ENCODE data around the gene GOLGA8B. TPM values are rescaled to one million over a fixed set of nuclear protein-coding genes. Genes with fewer than 3 reads are reported as not detected.
"Not testable (repeated sequence)": the region's sequence is repeated elsewhere in the genome, so short reads cannot be mapped to it uniquely, and the experiment has no call there.

Gene GOLGA8B
- total and polyA plus RNA-seq, 7 donors = 2.3 to 9.3 (median 5.3) TPM

DNA sequence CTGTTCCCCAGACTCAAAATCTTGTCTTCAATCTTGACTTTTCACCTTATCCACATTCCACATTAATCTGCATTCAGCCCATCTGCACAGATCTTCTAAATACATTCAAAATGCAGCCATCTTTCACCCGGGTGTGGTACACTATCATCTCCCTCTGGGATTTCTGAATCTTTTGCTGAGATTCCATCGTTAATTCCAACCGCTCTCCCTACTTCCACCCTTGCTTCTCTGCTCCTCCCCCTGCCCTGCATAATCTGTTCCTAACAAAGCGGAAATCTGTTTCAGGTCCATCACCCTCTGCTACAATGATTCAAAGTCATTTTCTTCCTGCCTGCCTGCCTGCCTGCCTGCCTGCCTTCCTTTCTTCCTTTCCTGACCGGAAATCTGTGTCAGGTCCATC is 7.9 kb upstream of the GOLGA8B start:
- no peaks in the 10 kb centered on the region for H3K4me1 ChIP-seq
- 44 to 53% (median 45%) methylated on average over 5 of the region's 5 CpGs for whole genome bisulfite sequencing, 3 donors
- H3K9me3 ChIP-seq = no peaks in the 10 kb centered on the region
- H3K36me3 ChIP-seq (ENCODE audit: insufficient read depth in 1 of 2, low read depth in 1 of 2) = no peaks in the 10 kb centered on the region
- intact Hi-C loops (cut with DNase I) = no loop called here
- ATAC-seq = no peak
- no peak overlapping the region for H3K27ac ChIP-seq
- H3K4me3 ChIP-seq = no peak overlapping the region
- no peak for TF ChIP-seq CTCF (IDR thresholded peaks at IDR 0.05)
- no peaks in the 10 kb centered on the region for H3K27me3 ChIP-seq (ENCODE audit: insufficient read depth in 3 of 3, low read length in 2 of 3)
- DNase-seq = no peak

DNA sequence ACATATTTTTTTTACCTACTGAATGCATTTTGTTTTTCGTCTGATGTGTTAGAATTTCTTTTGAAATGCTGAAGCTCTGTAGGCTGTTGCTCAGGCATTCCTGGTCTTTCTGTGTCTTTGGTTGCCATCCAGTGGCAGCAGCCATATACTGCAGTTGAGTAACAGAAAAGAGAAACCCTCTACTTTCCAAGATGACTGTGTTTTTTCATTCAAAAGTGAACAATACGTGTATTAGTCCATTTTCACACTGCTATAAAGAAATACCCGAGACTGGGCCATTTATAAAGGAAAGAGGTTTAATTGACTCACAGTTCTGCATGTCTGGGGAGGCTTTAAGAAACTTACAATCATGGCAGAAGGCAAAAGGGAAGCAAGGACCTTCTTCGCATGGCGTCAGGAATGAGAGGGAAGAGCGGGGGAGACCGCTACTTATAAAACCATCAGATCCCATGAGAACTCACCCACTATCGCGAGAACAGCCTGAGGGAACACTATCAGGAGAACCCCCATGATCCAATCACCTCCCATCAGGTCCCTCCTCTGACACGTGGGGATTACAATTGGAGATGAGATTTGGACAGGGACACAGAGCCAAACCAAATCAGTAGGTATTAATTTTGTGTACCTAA is 4.7 kb upstream of the GOLGA8B start:
- intact Hi-C loops (cut with DNase I) = loop anchor here (10.0 kb wide), 2 partner anchors 63 to 73 kb away; no protein-coding TSS in a partner anchor
- H3K27ac ChIP-seq = no peak overlapping the region
- H3K4me3 ChIP-seq = peak overlapping the region; percentile 52

DNA sequence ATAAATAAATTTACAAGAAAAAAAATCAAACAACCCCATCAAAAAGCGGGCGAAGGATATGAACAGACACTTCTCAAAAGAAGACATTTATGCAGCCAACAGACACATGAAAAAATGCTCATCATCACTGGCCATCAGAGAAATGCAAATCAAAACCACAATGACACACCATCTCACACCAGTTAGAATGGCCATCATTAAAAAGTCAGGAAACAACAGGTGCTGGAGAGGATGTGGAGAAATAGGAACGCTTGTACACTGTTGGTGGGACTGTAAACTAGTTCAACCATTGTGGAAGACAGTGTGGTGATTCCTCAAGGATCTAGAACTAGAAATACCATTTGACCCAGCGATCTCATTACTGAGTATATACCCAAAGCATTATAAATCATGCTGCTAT is 2.5 kb upstream of the GOLGA8B start:
- DNase-seq; H3K27me3 ChIP-seq (ENCODE audit: insufficient read depth in 3 of 3, low read length in 2 of 3); ATAC-seq; H3K36me3 ChIP-seq (ENCODE audit: insufficient read depth in 1 of 2, low read depth in 1 of 2); H3K9me3 ChIP-seq; H3K27ac ChIP-seq; H3K4me1 ChIP-seq; H3K4me3 ChIP-seq: not testable (repeated sequence)
- intact Hi-C loops (cut with DNase I) = loop anchor here (10.0 kb wide), 2 partner anchors 61 to 71 kb away; no protein-coding TSS in a partner anchor
- WGBS, 3 donors = 85 to 91% (median 87%) methylated on average over 4 of the region's 4 CpGs

More for the DNA sequence above, 4.7 kb upstream of the GOLGA8B start:
- Histone ChIP-seq H3K36me3 (ENCODE audit: insufficient read depth in 1 of 2, low read depth in 1 of 2) (no peaks in the 10 kb centered on the region), H3K27me3 (ENCODE audit: insufficient read depth in 3 of 3, low read length in 2 of 3) (peaks cover 0 to 8% (median 0%) of the 10 kb centered on the region in 3 donors), H3K4me1 (no peaks in the 10 kb centered on the region), H3K9me3 (no peaks in the 10 kb centered on the region)
- peak; percentile 78 for TF ChIP-seq CTCF (IDR thresholded peaks at IDR 0.05)
- peak; percentile 30 to 58 for DNase-seq
- ATAC-seq = peak; percentile 72 to 81 (median 76)
- WGBS, 3 donors = 6 to 13% (median 11%) methylated on average over 10 of the region's 10 CpGs

DNA sequence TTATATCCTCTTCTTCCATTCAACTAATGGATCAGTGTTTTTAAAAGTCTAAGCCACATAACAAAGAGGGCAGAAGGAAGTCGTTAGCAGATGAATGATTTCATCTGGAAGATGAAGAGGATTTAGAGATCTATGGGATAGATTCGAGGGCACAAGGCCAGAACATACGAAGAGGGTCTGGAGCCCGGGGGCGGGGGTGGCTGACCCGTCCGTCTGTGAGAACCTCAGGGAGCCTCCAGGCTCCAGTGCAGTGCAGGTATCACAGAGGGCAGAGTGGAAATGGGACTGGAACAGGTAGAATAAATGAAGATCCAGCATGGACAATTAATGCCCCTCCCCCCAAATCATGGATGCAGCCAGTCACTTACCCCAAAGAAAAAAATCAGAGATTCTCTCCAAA is 1.5 kb upstream of the GOLGA8B start:
- ATAC-seq = no peak

DNA sequence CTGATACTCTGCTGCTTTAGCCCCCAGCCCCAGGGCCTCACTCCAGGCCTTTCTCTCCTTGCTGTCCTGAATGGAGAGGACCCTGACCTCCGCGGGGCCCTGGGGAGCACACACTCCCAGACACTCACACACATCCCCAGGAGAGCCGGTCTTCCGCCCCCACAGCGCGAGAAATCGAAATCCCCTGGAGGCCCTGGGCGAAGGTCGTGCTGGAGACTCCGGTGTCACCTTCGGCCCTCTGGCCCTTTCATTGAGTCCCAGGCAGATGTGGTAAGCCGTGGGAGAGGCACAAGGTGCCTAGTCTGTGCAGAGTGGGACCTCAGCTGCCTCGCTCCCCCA is 848 bp upstream of the GOLGA8B start:
- 54 to 63% (median 55%) methylated on average over 12 to 13 of the region's 13 CpGs for WGBS, 3 donors

More for the DNA sequence above, 1.5 kb upstream of the GOLGA8B start:
- Histone ChIP-seq H3K4me1 (no peaks in the 10 kb centered on the region), H3K27ac (no peak overlapping the region), H3K27me3 (ENCODE audit: insufficient read depth in 3 of 3, low read length in 2 of 3) (peaks cover 0 to 8% (median 2%) of the 10 kb centered on the region in 3 donors), H3K36me3 (ENCODE audit: insufficient read depth in 1 of 2, low read depth in 1 of 2) (no peaks in the 10 kb centered on the region), H3K4me3 (no peak overlapping the region), H3K9me3 (no peaks in the 10 kb centered on the region)
- DNase-seq = no peak
- no peak for TF ChIP-seq CTCF (IDR thresholded peaks at IDR 0.05)
- WGBS, 3 donors = 56 to 67% (median 61%) methylated on average over 7 of the region's 7 CpGs
- intact Hi-C loops (cut with DNase I) = loop anchor here (10.0 kb wide), 2 partner anchors 60 to 70 kb away; no protein-coding TSS in a partner anchor

More for the DNA sequence above, 848 bp upstream of the GOLGA8B start:
- H3K27me3 ChIP-seq (ENCODE audit: insufficient read depth in 3 of 3, low read length in 2 of 3) = peaks cover 0 to 8% (median 2%) of the 10 kb centered on the region in 3 donors
- TF ChIP-seq CTCF (IDR thresholded peaks at IDR 0.05) = no peak
- peak overlapping the region; percentile 71 for H3K4me3 ChIP-seq
- H3K9me3 ChIP-seq = no peaks in the 10 kb centered on the region
- no peaks in the 10 kb centered on the region for H3K36me3 ChIP-seq (ENCODE audit: insufficient read depth in 1 of 2, low read depth in 1 of 2)
- ATAC-seq (no peak), DNase-seq (no peak)
- intact Hi-C loops (cut with DNase I) = loop anchor here (10.0 kb wide), 2 partner anchors 59 to 69 kb away; no protein-coding TSS in a partner anchor
- H3K4me1 ChIP-seq = no peaks in the 10 kb centered on the region
- H3K27ac ChIP-seq = no peak overlapping the region

Data from psoas muscle (tissue), 8 donors.